ENCODE measurements around the gene GDA. TPM values are rescaled to one million over a fixed set of nuclear protein-coding genes. Genes with fewer than 3 reads are reported as not detected.

The GDA gene
- total RNA-seq, 2 experiments from 2014 or later = not detected

DNA sequence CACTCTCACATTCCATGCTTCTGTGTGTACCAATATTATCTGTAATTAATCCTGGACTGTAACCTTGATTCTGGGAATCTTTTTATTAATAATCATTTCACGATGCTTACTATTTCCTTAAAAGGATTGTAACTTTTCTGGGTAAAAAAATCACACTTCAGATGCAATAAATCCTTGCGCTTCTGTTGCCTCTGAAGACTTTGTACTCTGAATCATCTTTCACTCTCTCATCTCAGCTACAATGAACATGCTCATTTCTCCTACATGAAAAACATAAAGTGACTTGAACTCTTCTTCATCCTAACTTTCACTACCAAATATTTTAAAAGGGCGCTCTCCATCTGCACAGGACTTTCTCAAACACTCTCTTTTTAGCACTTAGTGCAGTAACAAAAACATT lies 50.0 kb downstream of the GDA start:
- Mint-ChIP-seq H3K9me3 (no peaks in the 10 kb centered on the region), H3K27me3 (peaks cover 13% of the 10 kb centered on the region), H3K27ac (no peak overlapping the region), H3K4me1 (ENCODE audit: low read depth) (no peaks in the 10 kb centered on the region), H3K4me3 (no peak overlapping the region), H3K36me3 (no peaks in the 10 kb centered on the region)
- intact Hi-C loops (cut with micrococcal nuclease) = no loop called here
- ChIA-PET CTCF (interaction anchor here (1.0 kb wide), 1 partner anchor 73 kb away, joined by 3 read pairs; no protein-coding TSS in a partner anchor), POLR2A (no interaction called here)
- no peak for DNase-seq

DNA sequence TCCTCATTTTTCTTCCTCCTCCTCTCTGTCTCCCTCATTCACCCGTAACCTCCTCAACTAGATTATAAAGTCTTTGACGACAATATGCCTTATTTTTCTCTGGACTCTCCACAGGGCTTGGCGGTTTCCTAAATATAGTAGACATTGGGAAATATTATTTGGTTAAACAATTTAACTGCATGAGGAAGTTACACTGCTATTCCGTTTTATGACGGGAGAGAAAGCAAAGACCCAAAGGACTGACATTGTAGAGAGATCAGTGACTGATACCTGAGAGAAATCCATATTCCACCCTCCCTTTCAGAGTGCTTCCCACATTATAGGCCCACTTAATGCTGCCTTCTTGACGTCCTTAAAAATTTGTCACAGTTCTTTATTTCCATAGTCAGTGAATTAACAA lies 51.2 kb downstream of the GDA start:
- no peak overlapping the region for H3K27ac Mint-ChIP-seq
- H3K36me3 Mint-ChIP-seq = no peaks in the 10 kb centered on the region
- CTCF ChIA-PET = interaction anchor here (1.2 kb wide), 1 partner anchor 72 kb away, joined by 3 read pairs; no protein-coding TSS in a partner anchor
- H3K4me1 Mint-ChIP-seq (ENCODE audit: low read depth) = no peaks in the 10 kb centered on the region
- H3K9me3 Mint-ChIP-seq = no peaks in the 10 kb centered on the region
- intact Hi-C loops (cut with micrococcal nuclease) = no loop called here
- POLR2A ChIA-PET = no interaction called here
- H3K4me3 Mint-ChIP-seq = no peak overlapping the region
- peaks cover 9% of the 10 kb centered on the region for H3K27me3 Mint-ChIP-seq
- DNase-seq = no peak

DNA sequence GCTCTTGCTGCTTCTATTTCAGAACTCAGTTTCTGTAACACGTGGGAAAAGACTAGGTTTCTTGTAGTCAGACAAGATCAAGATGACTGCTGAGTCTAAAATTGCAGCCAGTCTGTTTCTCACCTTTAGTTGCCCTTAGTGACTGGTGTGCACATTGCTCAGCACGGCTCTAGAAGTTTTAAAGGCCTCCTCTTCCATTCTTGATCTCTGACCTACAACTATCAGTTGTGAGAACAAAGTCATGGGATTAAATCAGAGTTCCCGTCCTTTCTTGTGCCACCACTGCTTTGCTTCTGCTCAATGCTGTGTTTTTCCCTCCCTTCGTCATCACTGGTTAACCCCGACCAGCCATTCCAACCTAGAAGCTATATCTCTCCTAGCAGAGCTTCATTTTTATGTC lies 52.8 kb downstream of the GDA start:
- intact Hi-C loops (cut with micrococcal nuclease) = no loop called here
- POLR2A ChIA-PET = no interaction called here
- CTCF ChIA-PET = interaction anchor here (1.2 kb wide), 1 partner anchor 70 kb away, joined by 3 read pairs; no protein-coding TSS in a partner anchor
- Mint-ChIP-seq H3K27ac (no peak overlapping the region), H3K9me3 (no peaks in the 10 kb centered on the region), H3K27me3 (peaks cover 5% of the 10 kb centered on the region), H3K4me3 (no peak overlapping the region), H3K36me3 (no peaks in the 10 kb centered on the region), H3K4me1 (ENCODE audit: low read depth) (no peaks in the 10 kb centered on the region)
- DNase-seq = no peak

DNA sequence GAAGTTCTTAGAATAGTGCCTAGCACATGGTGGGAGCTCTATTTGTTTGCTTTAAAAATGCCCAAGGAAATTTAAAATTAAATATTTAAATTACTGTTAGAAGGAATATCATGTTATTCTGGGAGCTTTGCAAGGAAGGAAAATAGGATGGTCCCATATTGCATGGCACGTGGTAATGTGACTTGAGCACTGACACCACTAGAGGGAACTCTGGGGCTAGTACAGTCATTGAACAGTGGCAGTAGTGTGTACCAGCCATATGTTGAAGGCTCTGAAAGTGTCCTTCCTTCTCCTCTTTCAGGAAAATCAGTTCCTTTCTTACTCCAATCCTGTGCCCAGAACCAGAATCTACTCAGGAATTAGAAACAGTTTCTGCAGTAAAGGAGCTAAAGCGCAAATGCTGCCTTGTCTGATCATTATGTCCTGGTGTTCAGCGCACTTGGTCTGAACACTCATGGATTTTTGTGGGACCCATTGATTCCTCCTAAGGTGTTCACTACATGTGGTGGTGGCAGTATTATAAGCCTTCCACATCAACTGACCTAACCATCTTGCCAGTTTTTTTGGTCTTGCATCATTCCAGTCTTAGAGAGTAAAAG lies 54.1 kb downstream of the GDA start:
- ChIA-PET POLR2A (no interaction called here), CTCF (interaction anchor here (0.7 to 1.8 kb wide), 8 partner anchors 8 to 619 kb away, joined by 3 to 8 read pairs (median 3); no protein-coding TSS in a partner anchor)
- Mint-ChIP-seq H3K4me1 (ENCODE audit: low read depth) (no peaks in the 10 kb centered on the region), H3K4me3 (no peak overlapping the region), H3K36me3 (no peaks in the 10 kb centered on the region), H3K9me3 (no peaks in the 10 kb centered on the region), H3K27me3 (peaks cover 2% of the 10 kb centered on the region), H3K27ac (no peak overlapping the region)
- no peak for DNase-seq
- intact Hi-C loops (cut with micrococcal nuclease) = loop anchor here (1.0 kb wide), 1 partner anchor 69 kb away; no protein-coding TSS in a partner anchor

DNA sequence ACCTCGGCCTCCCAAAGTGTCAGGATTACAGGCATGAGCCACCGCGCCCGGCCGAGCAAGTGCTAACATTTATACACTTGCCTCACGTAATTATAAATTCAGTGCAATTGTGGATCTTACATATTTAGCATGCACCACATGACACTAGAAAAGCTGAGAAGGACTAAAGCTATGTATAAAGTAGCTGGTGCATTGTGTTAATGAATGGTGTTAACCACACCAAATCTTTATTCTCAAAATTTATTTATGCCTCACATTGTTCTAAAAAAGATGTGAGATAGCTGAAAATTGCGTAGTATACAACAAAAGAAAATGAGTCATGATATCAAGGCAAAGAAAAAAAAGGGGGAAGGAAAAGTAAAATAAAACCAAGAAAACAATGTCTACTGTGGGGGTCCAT lies 54.8 kb downstream of the GDA start:
- no peak for DNase-seq
- Mint-ChIP-seq H3K4me3 (no peak overlapping the region), H3K27me3 (peaks cover 2% of the 10 kb centered on the region), H3K9me3 (no peaks in the 10 kb centered on the region), H3K27ac (no peak overlapping the region), H3K4me1 (ENCODE audit: low read depth) (no peaks in the 10 kb centered on the region), H3K36me3 (no peaks in the 10 kb centered on the region)
- ChIA-PET CTCF (interaction anchor here (0.7 to 1.8 kb wide), 7 partner anchors 8 to 618 kb away, joined by 3 to 8 read pairs (median 3); no protein-coding TSS in a partner anchor), POLR2A (no interaction called here)
- intact Hi-C loops (cut with micrococcal nuclease) = no loop called here

DNA sequence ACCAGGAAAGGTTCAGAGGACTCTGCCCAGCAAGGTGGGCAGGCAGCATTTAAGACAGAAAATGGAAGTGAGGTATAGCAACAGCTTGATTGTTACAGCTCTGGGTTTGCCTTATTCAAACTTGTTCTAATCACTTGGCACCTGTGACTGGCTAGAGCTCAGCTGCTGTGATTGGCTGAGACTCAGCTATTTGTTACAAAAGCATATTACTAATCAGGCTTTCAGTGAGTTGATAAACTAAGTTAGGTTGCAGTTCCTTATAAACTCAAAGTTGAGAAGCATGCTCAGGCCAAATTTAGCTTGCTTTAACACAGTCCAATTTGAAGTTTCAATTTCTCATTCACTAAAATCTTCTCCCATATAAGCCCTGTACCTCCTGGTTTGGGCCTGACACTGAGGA lies 56.3 kb downstream of the GDA start:
- DNase-seq = no peak
- no peaks in the 10 kb centered on the region for H3K4me1 Mint-ChIP-seq (ENCODE audit: low read depth)
- peaks cover 2% of the 10 kb centered on the region for H3K27me3 Mint-ChIP-seq
- intact Hi-C loops (cut with micrococcal nuclease) = no loop called here
- H3K4me3 Mint-ChIP-seq = no peak overlapping the region
- H3K27ac Mint-ChIP-seq = no peak overlapping the region
- ChIA-PET CTCF (interaction anchor here (0.6 to 1.7 kb wide), 2 partner anchors 70 to 76 kb away, joined by 4 read pairs; no protein-coding TSS in a partner anchor), POLR2A (no interaction called here)
- no peaks in the 10 kb centered on the region for H3K36me3 Mint-ChIP-seq
- H3K9me3 Mint-ChIP-seq = no peaks in the 10 kb centered on the region

DNA sequence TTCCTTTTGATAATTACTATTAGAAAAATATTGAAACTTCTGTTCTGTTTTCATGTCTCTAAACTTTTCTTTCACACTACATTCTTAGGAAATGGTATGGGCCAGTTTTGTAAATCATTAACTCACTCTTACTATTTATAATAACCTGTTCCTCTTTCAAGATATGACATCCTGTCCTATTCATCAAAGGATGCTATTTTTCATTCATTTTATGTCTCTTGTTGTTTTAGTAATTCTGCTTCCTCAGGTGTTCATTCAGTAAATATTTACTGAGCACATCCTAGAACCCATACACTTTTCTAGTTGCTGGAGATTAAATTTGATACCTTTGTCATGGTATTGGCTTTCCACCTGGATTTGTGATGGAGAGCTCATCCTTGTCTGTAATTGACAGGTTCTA lies 58.0 kb downstream of the GDA start:
- Mint-ChIP-seq H3K9me3 (no peaks in the 10 kb centered on the region), H3K27ac (no peak overlapping the region), H3K27me3 (peaks cover 5% of the 10 kb centered on the region), H3K36me3 (no peaks in the 10 kb centered on the region), H3K4me1 (ENCODE audit: low read depth) (no peaks in the 10 kb centered on the region), H3K4me3 (no peak overlapping the region)
- intact Hi-C loops (cut with micrococcal nuclease) = no loop called here
- ChIA-PET POLR2A (no interaction called here), CTCF (no interaction called here)
- DNase-seq = no peak

DNA sequence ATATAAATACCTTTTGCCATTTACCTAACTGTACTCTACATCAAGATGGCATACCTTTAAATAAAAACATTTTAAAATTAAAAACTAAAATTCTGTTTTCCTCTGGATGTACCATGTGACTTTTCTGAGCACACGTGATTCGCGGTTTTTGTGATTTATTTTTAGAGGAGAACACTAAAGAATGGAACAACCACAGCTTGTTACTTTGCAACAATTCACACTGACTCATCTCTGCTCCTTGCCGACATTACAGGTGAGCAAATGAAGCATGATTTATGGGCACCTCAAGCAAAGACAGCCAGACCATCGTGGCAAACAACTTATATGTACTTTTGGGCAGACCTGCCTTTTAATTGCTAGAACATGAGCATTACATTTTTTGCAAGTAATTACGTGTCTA lies 61.3 kb downstream of the GDA start:
- Mint-ChIP-seq H3K27ac (no peak overlapping the region), H3K27me3 (peaks cover 4% of the 10 kb centered on the region), H3K9me3 (no peaks in the 10 kb centered on the region), H3K4me1 (ENCODE audit: low read depth) (no peaks in the 10 kb centered on the region), H3K36me3 (no peaks in the 10 kb centered on the region), H3K4me3 (no peak overlapping the region)
- CTCF ChIA-PET = interaction anchor here (2.4 kb wide), 1 partner anchor 172 kb away, joined by 6 read pairs; no protein-coding TSS in a partner anchor
- POLR2A ChIA-PET = no interaction called here
- intact Hi-C loops (cut with micrococcal nuclease) = no loop called here
- DNase-seq = no peak

DNA sequence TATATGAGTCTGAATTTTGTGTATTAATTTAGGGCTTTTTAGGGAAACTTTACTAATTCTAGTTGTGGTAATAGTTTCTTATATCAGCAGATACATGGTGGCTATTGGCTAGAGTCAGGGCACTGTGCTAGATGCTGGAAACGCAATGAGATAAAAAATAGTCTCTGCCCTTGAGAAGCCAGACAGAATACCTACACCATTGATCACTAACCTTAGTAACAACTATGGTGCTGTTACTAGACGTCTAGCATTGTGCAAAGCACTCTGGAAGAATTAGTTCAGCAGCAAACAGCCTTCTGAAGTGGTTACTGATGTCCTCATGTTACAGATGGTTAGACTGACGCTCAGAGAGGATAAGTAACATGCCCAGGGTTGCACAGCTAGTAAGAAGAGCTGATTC lies 61.8 kb downstream of the GDA start:
- H3K27me3 Mint-ChIP-seq = peaks cover 4% of the 10 kb centered on the region
- CTCF ChIA-PET = interaction anchor here (1.2 to 2.4 kb wide), 2 partner anchors 8 to 172 kb away, joined by 3 to 6 read pairs; no protein-coding TSS in a partner anchor
- H3K9me3 Mint-ChIP-seq = no peaks in the 10 kb centered on the region
- no peak overlapping the region for H3K4me3 Mint-ChIP-seq
- DNase-seq = no peak
- POLR2A ChIA-PET = no interaction called here
- H3K27ac Mint-ChIP-seq = no peak overlapping the region
- no peaks in the 10 kb centered on the region for H3K4me1 Mint-ChIP-seq (ENCODE audit: low read depth)
- intact Hi-C loops (cut with micrococcal nuclease) = no loop called here
- H3K36me3 Mint-ChIP-seq = no peaks in the 10 kb centered on the region

DNA sequence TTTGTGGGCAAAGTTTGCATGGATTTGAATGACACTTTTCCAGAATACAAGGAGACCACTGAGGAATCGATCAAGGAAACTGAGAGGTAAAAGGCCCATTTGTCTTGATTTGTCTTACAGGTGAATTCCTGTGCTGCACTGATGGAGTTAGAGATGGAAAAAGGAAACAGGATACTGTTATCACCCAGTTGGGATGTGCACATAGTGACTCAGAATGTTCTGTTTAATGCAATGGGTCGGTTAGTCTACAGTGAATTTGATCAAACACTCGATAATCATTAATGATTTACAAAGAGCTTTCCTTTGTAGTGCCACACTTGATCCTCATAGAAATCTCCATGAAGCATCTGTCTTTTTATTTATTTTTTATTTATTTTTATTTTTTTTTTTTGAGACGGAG lies 64.7 kb downstream of the GDA start:
- CTCF ChIA-PET = no interaction called here
- Mint-ChIP-seq H3K9me3 (no peaks in the 10 kb centered on the region), H3K27ac (no peak overlapping the region), H3K36me3 (no peaks in the 10 kb centered on the region), H3K4me3 (no peak overlapping the region), H3K27me3 (peaks cover 4% of the 10 kb centered on the region), H3K4me1 (ENCODE audit: low read depth) (no peaks in the 10 kb centered on the region)
- POLR2A ChIA-PET = no interaction called here
- intact Hi-C loops (cut with micrococcal nuclease) = no loop called here
- DNase-seq = no peak

DNA sequence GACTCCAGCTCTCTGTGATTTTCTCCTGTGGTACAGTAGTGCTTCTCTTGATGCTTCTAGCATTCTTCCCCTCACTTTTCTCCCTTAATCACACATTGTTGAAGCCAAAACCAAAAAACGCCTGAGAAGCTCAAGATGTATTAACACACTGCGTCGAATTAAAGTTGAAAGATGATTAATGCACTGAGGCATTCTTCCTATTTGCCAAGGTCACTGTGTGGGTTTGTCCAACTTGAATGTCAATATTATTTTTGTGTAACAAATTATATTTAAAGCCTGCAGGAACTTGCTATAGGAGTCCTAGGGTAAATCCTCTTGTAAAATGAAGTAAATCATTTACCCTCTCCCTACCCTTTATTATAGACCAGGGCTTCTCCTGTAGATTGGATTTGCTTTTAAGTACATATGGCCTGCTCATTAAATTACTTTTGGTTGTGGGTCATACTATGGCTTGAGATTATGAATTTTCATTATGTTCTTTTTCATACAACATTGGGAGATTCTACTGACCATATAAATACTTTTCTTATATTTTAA lies 68.1 kb downstream of the GDA start:
- no peaks in the 10 kb centered on the region for H3K36me3 Mint-ChIP-seq

DNA sequence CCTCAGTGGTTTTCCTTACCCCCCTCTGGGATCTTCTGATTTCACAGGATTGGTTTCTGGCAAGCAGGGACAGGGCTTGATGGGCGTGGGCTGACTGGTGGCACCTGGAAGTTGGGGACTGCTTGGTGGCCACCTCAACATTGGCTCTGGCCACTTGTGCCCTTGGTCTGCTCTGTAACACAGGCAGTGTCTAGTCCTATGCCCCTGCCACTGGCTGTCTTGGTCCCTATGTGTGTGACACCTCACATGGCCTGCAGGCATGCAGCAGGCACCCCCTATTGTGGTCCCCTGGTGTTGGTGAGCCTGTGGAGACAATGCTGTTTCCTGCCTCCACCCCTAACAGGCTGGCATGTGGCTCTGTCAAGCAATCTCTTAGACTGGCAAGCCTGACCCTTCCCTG lies 71.3 kb downstream of the GDA start:
- Mint-ChIP-seq H3K4me1 (ENCODE audit: low read depth) (no peaks in the 10 kb centered on the region), H3K36me3 (no peaks in the 10 kb centered on the region), H3K27ac (no peak overlapping the region), H3K4me3 (no peak overlapping the region), H3K27me3 (peaks cover 5% of the 10 kb centered on the region), H3K9me3 (no peaks in the 10 kb centered on the region)
- ChIA-PET POLR2A (no interaction called here), CTCF (no interaction called here)
- intact Hi-C loops (cut with micrococcal nuclease) = no loop called here
- DNase-seq = no peak

More for the DNA sequence above, 68.1 kb downstream of the GDA start:
- Mint-ChIP-seq H3K27ac (no peak overlapping the region), H3K4me1 (ENCODE audit: low read depth) (no peaks in the 10 kb centered on the region), H3K4me3 (no peak overlapping the region), H3K27me3 (no peaks in the 10 kb centered on the region), H3K9me3 (no peaks in the 10 kb centered on the region)
- POLR2A ChIA-PET = no interaction called here
- DNase-seq = no peak
- intact Hi-C loops (cut with micrococcal nuclease) = no loop called here
- CTCF ChIA-PET = interaction anchor here (1.2 kb wide), 1 partner anchor 54 kb away, joined by 3 read pairs; no protein-coding TSS in a partner anchor
